Keratinocyte (primary cell): ENCODE measurements around the gene PDILT. TPM values are rescaled to one million over a fixed set of nuclear protein-coding genes. Genes with fewer than 3 reads are reported as not detected.
"Not testable (repeated sequence)": the region's sequence is repeated elsewhere in the genome, so short reads cannot be mapped to it uniquely, and the experiment has no call there.

Source experiments
- DNase-seq: peaks from one replicate; pipeline ENCODE4 v3.0.0-alpha.2; 2011; ENCODE audit warnings: low read depth, missing footprints, low spot score
- FAIRE-seq: peaks from 2 replicates; lab custom pipeline; 2011; peaks lifted over from hg19 to GRCh38; lab: Jason Lieb, UNC
- H2AFZ ChIP-seq: 2 replicates; pipeline ENCODE4 v1.6.0; 2012; ENCODE audit warnings: low read length, control low read depth, inconsistent platforms; ENCODE audit not compliant: control insufficient read depth
- H3K27ac ChIP-seq: 2 replicates; pipeline ENCODE4 v1.5.1; 2011; ENCODE audit warnings: low read length; ENCODE audit not compliant: control insufficient read depth, insufficient read depth
- H3K27me3 ChIP-seq: 3 replicates; pipeline ENCODE4 v1.6.0; 2011; ENCODE audit warnings: low read length; ENCODE audit not compliant: control insufficient read depth, insufficient read depth; ENCODE audit errors: extremely low read depth
- H3K36me3 ChIP-seq, 2 experiments: 2 replicates in 1 of 2; 3 replicates in 1 of 2; pipeline ENCODE4 v1.5.1; 2011; ENCODE audit warnings: low read length in 2 of 2, mild to moderate bottlenecking in 1 of 2; ENCODE audit not compliant: control insufficient read depth in 2 of 2, insufficient read depth in 2 of 2; ENCODE audit errors: extremely low read depth in 1 of 2
- H3K4me1 ChIP-seq: 3 replicates; pipeline ENCODE4 v1.5.1; 2011; ENCODE audit warnings: low read length; ENCODE audit not compliant: control insufficient read depth, insufficient read depth; ENCODE audit errors: extremely low read depth
- H3K4me2 ChIP-seq: 3 replicates; pipeline ENCODE4 v1.6.0; 2011; ENCODE audit warnings: low read depth, low read length; ENCODE audit not compliant: control insufficient read depth, insufficient read depth; ENCODE audit errors: extremely low read depth
- H3K4me3 ChIP-seq, 3 experiments: fragments of 200-600 bp in 1 of 3; sonication (generic) in 1 of 3; 2 replicates in 2 of 3; 3 replicates in 1 of 3; pipeline ENCODE4 v1.5.1; 2011 to 2016; ENCODE audit warnings: low read length in 3 of 3, mild to moderate bottlenecking in 3 of 3, control low read depth in 2 of 3, inconsistent platforms in 1 of 3, low read depth in 1 of 3, mixed read lengths in 1 of 3, mixed run types in 1 of 3, moderate library complexity in 1 of 3; ENCODE audit not compliant: control insufficient read depth in 2 of 3, insufficient read depth in 2 of 3; ENCODE audit errors: extremely low read depth in 1 of 3
- H3K79me2 ChIP-seq: 2 replicates; pipeline ENCODE4 v1.6.0; 2012; ENCODE audit warnings: low read length; ENCODE audit not compliant: control insufficient read depth, insufficient read depth
- H3K9ac ChIP-seq: 3 replicates; pipeline ENCODE4 v1.6.0; 2011; ENCODE audit warnings: low read length; ENCODE audit not compliant: control insufficient read depth, insufficient read depth; ENCODE audit errors: extremely low read depth
- H3K9me1 ChIP-seq: 3 replicates; pipeline ENCODE4 v1.6.0; 2011; ENCODE audit warnings: low read length; ENCODE audit not compliant: control insufficient read depth, insufficient read depth; ENCODE audit errors: extremely low read depth
- H3K9me3 ChIP-seq: 2 replicates; pipeline ENCODE4 v1.5.1; 2012; ENCODE audit warnings: low read depth, low read length; ENCODE audit not compliant: control insufficient read depth
- H4K20me1 ChIP-seq: 3 replicates; pipeline ENCODE4 v1.6.0; 2011; ENCODE audit warnings: low read length; ENCODE audit not compliant: control insufficient read depth, insufficient read depth; ENCODE audit errors: extremely low read depth
- CTCF ChIP-seq, 3 experiments: IDR thresholded peaks in 1 of 3; conservative IDR thresholded peaks in 1 of 3; optimal IDR thresholded peaks in 1 of 3; 2 replicates in 2 of 3; 3 replicates in 1 of 3; pipeline versions ENCODE3 to v1.5.1; 2011; ENCODE audit warnings: low read length in 3 of 3, mild to moderate bottlenecking in 3 of 3, moderate library complexity in 2 of 3, control low read depth in 1 of 3, inconsistent platforms in 1 of 3; ENCODE audit not compliant: insufficient read depth in 2 of 3; ENCODE audit errors: extremely low read depth in 1 of 3
- EZH2 ChIP-seq: IDR thresholded peaks from one replicate; pipeline ENCODE4 v1.6.1; 2012; ENCODE audit warnings: inconsistent platforms, mild to moderate bottlenecking, low read length, moderate library complexity
- dilution Hi-C: fragments of 300-500 bp; cut with MboI; formaldehyde crosslinking; loops from one replicate; pipeline ENCODE4 v1.7.0; 2020; ENCODE audit warnings: low sequenced_read_pairs; ENCODE audit not compliant: extremely low pct_ligation_motif_present
- polyA plus RNA-seq, 5 experiments: library from polyadenylated mRNA; depleted of rRNA in 3 of 5; stranded (reverse) in 3 of 5; stranded (forward) in 1 of 5; unstranded in 1 of 5; fragments of >200 nt; gene quantifications; 1 replicate in 1 of 5; 2 replicates in 3 of 5; 3 replicates in 1 of 5; pipeline versions ENCODE4 v1.2.1 to v1.2.3, GENCODE V29; 2011 to 2012; ENCODE audit warnings: missing spikeins in 2 of 5, low read depth in 1 of 5, low replicate concordance in 1 of 5

Gene PDILT
- polyA plus RNA-seq, 1 donor (not counting 4 experiments of a cell fraction or from before 2014, with no cell fraction given) = not detected

- no peak for DNase-seq
- Histone ChIP-seq H4K20me1 (no peaks in the 10 kb centered on the region), H3K4me1 (no peaks in the 10 kb centered on the region), H2AFZ (no peak overlapping the region), H3K36me3 (no peaks in the 10 kb centered on the region), H3K9ac (no peak overlapping the region), H3K4me3 (no peak overlapping the region), H3K27me3 (no peaks in the 10 kb centered on the region), H3K9me3 (no peaks in the 10 kb centered on the region), H3K79me2 (no peaks in the 10 kb centered on the region), H3K4me2 (no peak overlapping the region), H3K9me1 (no peaks in the 10 kb centered on the region), H3K27ac (no peak overlapping the region)
- TF ChIP-seq EZH2 = no peak
- TF ChIP-seq CTCF (optimal IDR thresholded peaks at IDR 0.05 in 1 of 3, IDR thresholded peaks at IDR 0.05 in 1 of 3, conservative IDR thresholded peaks at IDR 0.05 in 1 of 3; ENCODE audit: extremely low read depth in 1 of 3, insufficient read depth in 2 of 3, low read length in 3 of 3) = no peak
- FAIRE-seq = no peak
- dilution Hi-C loops = no loop called here
These were observed 90.8 kb downstream of the PDILT start for GRCh38 chr16:20313741-20314140.

GRCh38 chr16:20312536-20313095, 91.9 kb downstream of the PDILT start:
- H3K4me1 ChIP-seq, H3K27ac ChIP-seq, H3K36me3 ChIP-seq, FAIRE-seq, H3K4me3 ChIP-seq, H3K27me3 ChIP-seq, H3K79me2 ChIP-seq, DNase-seq, H2AFZ ChIP-seq, dilution Hi-C loops, H4K20me1 ChIP-seq, H3K9me1 ChIP-seq, H3K4me2 ChIP-seq, H3K9me3 ChIP-seq, H3K9ac ChIP-seq: not testable (repeated sequence)

- no peak overlapping the region for H3K9ac ChIP-seq
- H3K9me1 ChIP-seq = no peaks in the 10 kb centered on the region
- no peak overlapping the region for H3K4me2 ChIP-seq
- no peaks in the 10 kb centered on the region for H3K36me3 ChIP-seq
- TF ChIP-seq EZH2 (no peak), CTCF (optimal IDR thresholded peaks at IDR 0.05 in 1 of 3, IDR thresholded peaks at IDR 0.05 in 1 of 3, conservative IDR thresholded peaks at IDR 0.05 in 1 of 3; ENCODE audit: extremely low read depth in 1 of 3, insufficient read depth in 2 of 3, low read length in 3 of 3) (no peak)
- dilution Hi-C loops = no loop called here
- H4K20me1 ChIP-seq = no peaks in the 10 kb centered on the region
- no peaks in the 10 kb centered on the region for H3K4me1 ChIP-seq
- no peaks in the 10 kb centered on the region for H3K9me3 ChIP-seq
- DNase-seq (no peak), FAIRE-seq (no peak)
- H3K4me3 ChIP-seq = no peak overlapping the region
- no peaks in the 10 kb centered on the region for H3K27me3 ChIP-seq
- H3K79me2 ChIP-seq = no peaks in the 10 kb centered on the region
- no peak overlapping the region for H3K27ac ChIP-seq
- H2AFZ ChIP-seq = no peak overlapping the region
These were observed 93.0 kb downstream of the PDILT start for GRCh38 chr16:20311548-20311947.
